DMS153 treated with DMSO at 0.1 percent for 48 hours (cell line): ENCODE data around the gene RPS6KC1.
A peak's percentile ranks its signal among the peaks of the same experiment; 100 is the strongest.
"Not testable (repeated sequence)": the region's sequence is repeated elsewhere in the genome, so short reads cannot be mapped to it uniquely, and the experiment has no call there.

Experiments
- DNase-seq: peaks from one replicate; lab custom pipeline; 2025; ENCODE audit not compliant: unreplicated experiment; lab: John Stamatoyannopoulos, UW

Gene RPS6KC1

GRCh38 chr1:213275293-213275692, 224.3 kb downstream of the RPS6KC1 start:
- no peak for DNase-seq

- no peak for DNase-seq
These were observed 225.2 kb downstream of the RPS6KC1 start for GRCh38 chr1:213276236-213276635.

DNA sequence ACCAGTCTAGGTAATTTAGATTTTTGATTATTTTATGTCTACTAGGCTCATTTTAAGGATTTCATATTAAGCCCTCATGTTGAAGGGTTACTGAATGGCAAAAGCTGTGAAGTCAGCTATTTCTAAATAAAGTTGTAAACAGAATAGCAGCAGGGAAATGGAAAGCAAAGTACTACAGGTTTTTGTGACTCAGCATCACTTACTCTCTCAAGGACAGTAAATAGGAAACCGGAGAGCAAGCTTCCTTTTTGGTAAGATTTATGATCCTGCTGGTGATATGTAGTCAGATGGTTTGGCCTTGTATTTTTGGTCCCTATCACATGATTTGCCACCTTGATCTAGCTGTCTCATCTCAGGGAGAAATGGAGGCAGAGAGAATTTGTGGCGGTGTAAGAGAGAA, 226.0 kb downstream of the RPS6KC1 start:
- peak; percentile 21 for DNase-seq

DNA sequence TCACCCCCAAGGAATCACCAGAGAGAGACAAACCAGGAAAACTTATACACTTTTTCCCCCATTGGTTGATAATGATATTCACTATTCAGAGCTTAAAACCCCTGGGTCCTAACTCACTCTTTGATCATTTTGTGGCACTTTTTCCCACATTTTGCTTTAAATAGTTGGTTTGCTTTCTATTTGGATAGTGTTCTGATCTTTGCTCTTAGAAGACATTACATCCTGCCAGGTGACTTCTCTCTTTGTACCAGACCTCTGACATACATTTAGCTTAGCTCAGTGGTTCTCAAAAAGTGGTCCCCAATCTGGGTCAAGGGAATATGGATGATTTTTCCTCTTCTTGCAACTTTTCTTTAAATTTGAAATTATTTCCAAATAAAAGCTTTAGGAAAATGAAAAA, 228.4 kb downstream of the RPS6KC1 start:
- DNase-seq, result no peak

- DNase-seq, result no peak
These were observed 230.7 kb downstream of the RPS6KC1 start for GRCh38 chr1:213281640-213282301.

DNA sequence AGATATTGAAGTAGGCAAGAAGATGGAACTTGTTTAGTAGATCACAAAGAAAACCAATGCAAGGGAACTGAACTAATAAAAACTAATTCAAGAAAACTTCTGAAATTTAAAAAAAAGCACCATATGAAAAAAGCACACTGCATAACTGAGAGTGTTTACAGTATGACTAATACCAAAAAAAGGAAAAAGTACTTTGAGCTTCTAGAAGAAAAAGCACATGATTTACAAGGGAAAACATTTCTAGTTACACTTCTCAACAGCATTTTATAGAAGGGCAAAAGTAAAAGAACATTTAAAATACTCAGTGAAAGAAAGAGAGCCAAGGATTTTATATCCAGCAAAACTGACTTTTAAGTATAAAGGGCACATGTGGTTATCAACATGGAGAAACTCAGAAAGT, 233.6 kb downstream of the RPS6KC1 start:
- no peak for DNase-seq

DNA sequence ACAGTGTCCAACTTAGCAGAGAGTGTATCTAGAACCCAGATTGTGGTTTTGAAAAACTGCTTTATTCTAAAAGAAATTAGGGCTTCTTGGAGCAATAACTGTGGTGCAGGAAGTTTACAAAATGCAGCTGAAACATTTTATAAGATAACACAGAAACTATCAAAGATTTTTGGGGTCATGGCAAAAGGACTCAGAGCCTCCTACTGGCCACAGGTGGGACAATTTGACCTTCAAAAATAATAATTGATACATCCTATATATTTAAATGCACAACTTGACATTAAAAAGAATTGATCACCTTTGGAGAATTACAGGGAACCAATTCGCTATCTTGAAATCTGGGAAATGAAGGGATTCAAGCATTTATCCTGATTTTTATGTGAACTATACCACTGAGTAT, 235.2 kb downstream of the RPS6KC1 start:
- DNase-seq, result no peak

GRCh38 chr1:213287987-213288386, 236.9 kb downstream of the RPS6KC1 start:
- no peak for DNase-seq

DNA sequence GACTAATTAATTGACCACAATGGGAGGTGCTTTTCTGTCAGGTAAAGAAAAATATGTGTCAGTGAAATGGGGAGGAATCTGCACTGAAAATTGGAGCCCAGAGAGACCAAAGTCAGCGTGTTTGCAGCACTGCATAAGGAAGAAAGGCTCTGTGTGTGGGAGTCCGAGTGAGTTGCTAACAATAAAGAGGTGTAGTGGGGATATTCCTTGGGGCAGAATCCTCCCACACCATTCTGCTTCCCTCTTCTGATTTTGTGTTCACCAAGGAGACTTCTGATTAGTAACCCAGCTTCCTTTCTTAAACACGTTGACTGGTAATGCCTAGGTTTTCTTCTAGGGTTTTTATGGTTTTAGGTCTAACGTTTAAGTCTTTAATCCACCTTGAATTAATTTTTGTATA, 240.5 kb downstream of the RPS6KC1 start:
- DNase-seq, result no peak

- DNase-seq, result no peak
These were observed 241.6 kb downstream of the RPS6KC1 start for GRCh38 chr1:213292614-213293013.

GRCh38 chr1:213295860-213296259, 244.8 kb downstream of the RPS6KC1 start:
- no peak for DNase-seq

DNA sequence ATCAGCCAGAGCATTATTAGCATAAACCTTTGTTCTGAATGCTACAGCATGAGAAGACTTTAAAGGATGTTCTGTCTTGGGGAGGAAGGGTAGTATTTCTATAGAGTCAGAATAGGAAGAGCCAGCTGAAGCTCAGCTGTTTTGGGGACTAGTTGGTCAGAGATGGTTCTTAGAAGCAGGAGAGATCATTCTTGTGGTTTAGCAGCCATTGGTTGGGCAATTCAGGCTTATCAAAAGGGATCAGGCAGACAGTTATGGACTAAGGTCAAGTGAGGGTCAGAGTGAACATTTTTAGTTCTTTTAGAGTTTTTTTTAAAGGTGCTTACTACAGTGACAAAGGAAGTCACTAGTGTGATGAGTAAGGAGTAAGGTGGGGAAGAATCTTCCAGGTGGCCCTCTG, 245.5 kb downstream of the RPS6KC1 start:
- DNase-seq, result no peak

- no peak for DNase-seq
These were observed 246.0 kb downstream of the RPS6KC1 start for GRCh38 chr1:213297021-213297420.

- no peak for DNase-seq
These were observed 249.4 kb downstream of the RPS6KC1 start for GRCh38 chr1:213300433-213300832.

DNA sequence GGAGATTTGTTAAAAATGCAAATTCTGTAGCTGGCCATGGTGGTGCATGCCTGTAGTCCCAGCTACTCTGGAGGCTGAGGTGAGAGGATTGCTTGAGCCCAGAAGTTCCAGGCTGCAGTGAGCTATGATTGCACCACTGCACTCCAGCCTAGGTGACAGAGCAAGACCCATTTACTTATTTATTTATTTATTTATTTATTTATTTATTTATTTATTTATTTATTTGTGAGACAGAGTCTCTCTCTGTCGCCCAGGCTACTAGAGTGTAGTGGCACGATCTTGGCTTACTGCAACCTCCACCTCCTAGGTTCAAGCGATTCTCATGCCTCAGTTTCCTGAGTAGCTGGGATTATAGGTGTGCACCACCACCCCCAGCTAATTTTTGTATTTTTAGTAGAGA, 250.5 kb downstream of the RPS6KC1 start:
- DNase-seq, result not testable (repeated sequence)

- no peak for DNase-seq
These were observed 252.2 kb downstream of the RPS6KC1 start for GRCh38 chr1:213303286-213303685.

GRCh38 chr1:213315571-213315970, 264.5 kb downstream of the RPS6KC1 start:
- no peak for DNase-seq

DNA sequence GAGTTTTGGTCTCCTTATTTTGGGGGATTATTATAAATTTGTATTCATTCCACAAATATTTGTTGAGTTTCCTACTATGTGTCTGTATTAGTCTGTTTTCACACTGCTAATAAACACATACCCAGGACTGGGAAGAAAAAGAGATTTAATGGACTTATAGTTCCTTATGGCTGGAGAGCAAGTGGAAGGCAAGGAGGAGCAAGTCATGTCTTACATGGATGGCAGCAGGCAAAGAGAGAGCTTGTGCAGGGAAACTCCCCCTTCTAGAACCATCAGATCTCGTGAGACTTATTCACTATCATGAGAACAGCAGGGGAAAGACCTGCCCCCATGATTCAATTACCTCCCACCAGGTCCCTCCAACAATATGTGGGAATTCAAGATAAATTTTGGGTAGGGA, 267.4 kb downstream of the RPS6KC1 start:
- DNase-seq, result not testable (repeated sequence)

- no peak for DNase-seq
These were observed 269.3 kb downstream of the RPS6KC1 start for GRCh38 chr1:213320191-213320870.
